Panc1 (cell line): Measurements from ENCODE around the gene THSD7A. TPM values are rescaled to one million over a fixed set of nuclear protein-coding genes. Genes with fewer than 3 reads are reported as not detected.

Experiments
- ATAC-seq: fragments of 200-7000 bp; cut with Tn5 transposase; 2 replicates; pipeline ENCODE4 v1.9.1; 2020; ENCODE audit warnings: mild to moderate bottlenecking, moderate library complexity
- BruUV-seq: library from RNA; stranded (reverse); fragments of 400-500 nt; replicated peaks from 2 replicates; lab custom pipeline; 2021; lab: Mats Ljungman, UMichigan
- CTCF ChIA-PET: fragments of 300-600 bp; sonication (Branson Sonifier 250); formaldehyde crosslinking; loops from one replicate; lab custom pipeline; 2022; ENCODE audit warnings: antibody characterized with exemption; lab: Charles Lee
- POLR2A ChIA-PET: fragments of 300-600 bp; sonication (Branson Sonifier 250); formaldehyde crosslinking; loops from one replicate; lab custom pipeline; 2022; ENCODE audit warnings: antibody characterized with exemption; lab: Charles Lee
- DNase-seq: peaks from one replicate; pipeline ENCODE4 v3.0.0-alpha.2; 2010; ENCODE audit warnings: low read depth, low spot score
- H3K27ac ChIP-seq: 2 replicates; pipeline ENCODE4 v1.5.1; 2011; ENCODE audit warnings: mild to moderate bottlenecking, low read length, inconsistent platforms
- H3K27me3 ChIP-seq: fragments of 200-500 bp; sonication (Bioruptor generic); 2 replicates; pipeline ENCODE4 v1.6.0; 2014; ENCODE audit warnings: low read length, inconsistent platforms; ENCODE audit not compliant: control insufficient read depth, insufficient read depth
- H3K36me3 ChIP-seq: fragments of 200-500 bp; sonication (Bioruptor generic); 2 replicates; pipeline ENCODE4 v1.5.1; 2014; ENCODE audit warnings: inconsistent platforms, mild to moderate bottlenecking, low read length, moderate library complexity; ENCODE audit not compliant: control insufficient read depth, insufficient read depth
- H3K4me1 ChIP-seq: 2 replicates; pipeline ENCODE4 v1.5.1; 2011; ENCODE audit warnings: inconsistent platforms, mild to moderate bottlenecking, low read length, moderate library complexity; ENCODE audit not compliant: control insufficient read depth, insufficient read depth
- H3K4me3 ChIP-seq, 2 experiments: 2 replicates each; pipeline ENCODE4 v1.5.1; 2011 to 2012; ENCODE audit warnings: low read depth in 2 of 2, low read length in 2 of 2, mild to moderate bottlenecking in 2 of 2, inconsistent platforms in 1 of 2, moderate library complexity in 1 of 2
- H3K9me3 ChIP-seq: fragments of 200-500 bp; sonication (Bioruptor generic); 2 replicates; pipeline ENCODE4 v1.5.1; 2014; ENCODE audit warnings: low read depth, mild to moderate bottlenecking, inconsistent platforms, low read length, moderate library complexity; ENCODE audit not compliant: control insufficient read depth, insufficient read depth
- POLR2AphosphoS5 ChIP-seq: IDR thresholded peaks from 2 replicates; pipeline ENCODE4 v1.6.1; 2012; ENCODE audit warnings: mild to moderate bottlenecking, low read depth, low read length, moderate library complexity
- SIN3A ChIP-seq: IDR thresholded peaks from 2 replicates; pipeline ENCODE4 v1.6.1; 2012; ENCODE audit warnings: low read depth, mild to moderate bottlenecking, low read length, moderate library complexity, borderline replicate concordance; ENCODE audit not compliant: insufficient read depth
- TCF7L2 ChIP-seq: IDR thresholded peaks from 2 replicates; pipeline ENCODE4 v1.6.1; 2011; ENCODE audit warnings: mild to moderate bottlenecking, low read depth, low read length, inconsistent platforms
- in situ Hi-C: cut with HindIII; loops from 2 replicates; pipeline ENCODE4 v1.10.0; 2016; ENCODE audit warnings: low sequenced_read_pairs, low pct_unique_long_range_greater_than_20kb
- intact Hi-C: fragments of 100-400 bp; cut with micrococcal nuclease; formaldehyde crosslinking; loops from one replicate; pipeline ENCODE4 v1.10.0; 2022; ENCODE audit not compliant: unreplicated experiment
- total RNA-seq: library from RNA; stranded (reverse); gene quantifications from one replicate; pipeline ENCODE4 v1.2.1, GENCODE V29; 2021; ENCODE audit not compliant: unreplicated experiment
- TF ChIP-seq, protein P1 (sequence below): fragments of 450-650 bp; IDR thresholded peaks from 2 replicates; pipeline ENCODE4 v1.5.1; 2017; ENCODE audit warnings: mild to moderate bottlenecking
- TF ChIP-seq, protein P2 (sequence below), 2 experiments: IDR thresholded peaks; 2 replicates each; pipeline ENCODE4 v1.6.1; 2011 to 2012; ENCODE audit warnings: low read depth in 2 of 2, control low read depth in 1 of 2, low read length in 1 of 2, mild to moderate bottlenecking in 1 of 2, moderate library complexity in 1 of 2; ENCODE audit not compliant: insufficient read depth in 1 of 2

Gene THSD7A
- total RNA-seq, 1 experiment from 2014 or later: 38.6 TPM

DNA sequence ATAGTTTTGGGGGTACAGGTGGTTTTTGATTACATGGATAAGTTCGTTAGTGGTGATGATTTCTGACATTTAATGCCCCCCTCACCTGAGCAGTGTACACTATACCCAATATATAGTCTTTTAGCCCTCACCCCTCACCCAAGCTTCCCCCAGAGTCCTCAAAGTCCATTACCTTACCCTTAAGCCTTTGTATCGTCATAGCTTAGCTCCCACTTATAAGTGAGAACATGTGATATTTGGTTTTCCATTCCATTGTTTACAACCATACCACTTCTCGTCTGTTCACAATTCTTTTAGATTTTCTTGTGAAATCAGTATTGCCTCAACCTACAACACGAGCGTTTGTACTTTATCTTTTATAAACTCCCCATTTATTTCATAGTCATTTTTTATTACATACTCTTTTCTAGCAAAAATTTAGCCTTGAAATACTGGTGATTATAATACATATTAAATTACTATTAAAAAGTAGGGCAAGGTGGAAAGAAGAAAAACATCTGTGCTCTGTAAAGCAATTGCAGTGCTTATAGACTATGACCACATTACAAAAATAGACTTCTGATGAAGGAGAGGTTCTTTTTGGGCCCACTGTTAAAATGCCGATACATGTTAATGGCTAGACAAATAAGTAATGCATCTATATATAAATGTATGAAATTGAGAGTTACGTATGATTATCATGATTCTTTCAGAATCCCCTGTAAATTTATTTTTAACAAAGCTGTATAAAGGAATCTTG, 164.8 kb downstream of the THSD7A start:
- no peak for TF ChIP-seq SIN3A
- no peak for TF ChIP-seq TCF7L2
- TF ChIP-seq, protein P1, sequence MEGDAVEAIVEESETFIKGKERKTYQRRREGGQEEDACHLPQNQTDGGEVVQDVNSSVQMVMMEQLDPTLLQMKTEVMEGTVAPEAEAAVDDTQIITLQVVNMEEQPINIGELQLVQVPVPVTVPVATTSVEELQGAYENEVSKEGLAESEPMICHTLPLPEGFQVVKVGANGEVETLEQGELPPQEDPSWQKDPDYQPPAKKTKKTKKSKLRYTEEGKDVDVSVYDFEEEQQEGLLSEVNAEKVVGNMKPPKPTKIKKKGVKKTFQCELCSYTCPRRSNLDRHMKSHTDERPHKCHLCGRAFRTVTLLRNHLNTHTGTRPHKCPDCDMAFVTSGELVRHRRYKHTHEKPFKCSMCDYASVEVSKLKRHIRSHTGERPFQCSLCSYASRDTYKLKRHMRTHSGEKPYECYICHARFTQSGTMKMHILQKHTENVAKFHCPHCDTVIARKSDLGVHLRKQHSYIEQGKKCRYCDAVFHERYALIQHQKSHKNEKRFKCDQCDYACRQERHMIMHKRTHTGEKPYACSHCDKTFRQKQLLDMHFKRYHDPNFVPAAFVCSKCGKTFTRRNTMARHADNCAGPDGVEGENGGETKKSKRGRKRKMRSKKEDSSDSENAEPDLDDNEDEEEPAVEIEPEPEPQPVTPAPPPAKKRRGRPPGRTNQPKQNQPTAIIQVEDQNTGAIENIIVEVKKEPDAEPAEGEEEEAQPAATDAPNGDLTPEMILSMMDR: no peak
- TF ChIP-seq, protein P2, sequence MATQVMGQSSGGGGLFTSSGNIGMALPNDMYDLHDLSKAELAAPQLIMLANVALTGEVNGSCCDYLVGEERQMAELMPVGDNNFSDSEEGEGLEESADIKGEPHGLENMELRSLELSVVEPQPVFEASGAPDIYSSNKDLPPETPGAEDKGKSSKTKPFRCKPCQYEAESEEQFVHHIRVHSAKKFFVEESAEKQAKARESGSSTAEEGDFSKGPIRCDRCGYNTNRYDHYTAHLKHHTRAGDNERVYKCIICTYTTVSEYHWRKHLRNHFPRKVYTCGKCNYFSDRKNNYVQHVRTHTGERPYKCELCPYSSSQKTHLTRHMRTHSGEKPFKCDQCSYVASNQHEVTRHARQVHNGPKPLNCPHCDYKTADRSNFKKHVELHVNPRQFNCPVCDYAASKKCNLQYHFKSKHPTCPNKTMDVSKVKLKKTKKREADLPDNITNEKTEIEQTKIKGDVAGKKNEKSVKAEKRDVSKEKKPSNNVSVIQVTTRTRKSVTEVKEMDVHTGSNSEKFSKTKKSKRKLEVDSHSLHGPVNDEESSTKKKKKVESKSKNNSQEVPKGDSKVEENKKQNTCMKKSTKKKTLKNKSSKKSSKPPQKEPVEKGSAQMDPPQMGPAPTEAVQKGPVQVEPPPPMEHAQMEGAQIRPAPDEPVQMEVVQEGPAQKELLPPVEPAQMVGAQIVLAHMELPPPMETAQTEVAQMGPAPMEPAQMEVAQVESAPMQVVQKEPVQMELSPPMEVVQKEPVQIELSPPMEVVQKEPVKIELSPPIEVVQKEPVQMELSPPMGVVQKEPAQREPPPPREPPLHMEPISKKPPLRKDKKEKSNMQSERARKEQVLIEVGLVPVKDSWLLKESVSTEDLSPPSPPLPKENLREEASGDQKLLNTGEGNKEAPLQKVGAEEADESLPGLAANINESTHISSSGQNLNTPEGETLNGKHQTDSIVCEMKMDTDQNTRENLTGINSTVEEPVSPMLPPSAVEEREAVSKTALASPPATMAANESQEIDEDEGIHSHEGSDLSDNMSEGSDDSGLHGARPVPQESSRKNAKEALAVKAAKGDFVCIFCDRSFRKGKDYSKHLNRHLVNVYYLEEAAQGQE (IDR thresholded peaks at IDR 0.05; ENCODE audit: insufficient read depth in 1 of 2, low read depth in 2 of 2, low read length in 1 of 2): no peak
- TF ChIP-seq POLR2AphosphoS5: no peak
- DNase-seq (no peak), ATAC-seq (no peak)
- CTCF ChIA-PET: no interaction called here
- BruUV-seq: no TSS peak
- Histone ChIP-seq H3K4me1 (peaks cover 2% of the 10 kb centered on the region; the same call in 1 of the 2 replicates), H3K4me3 (no peak overlapping the region), H3K27me3 (no peaks in the 10 kb centered on the region), H3K27ac (no peak overlapping the region), H3K9me3 (no peaks in the 10 kb centered on the region), H3K36me3 (no peaks in the 10 kb centered on the region)
- in situ Hi-C loops: no loop called here
- intact Hi-C loops: no loop called here
- POLR2A ChIA-PET: no interaction called here

DNA sequence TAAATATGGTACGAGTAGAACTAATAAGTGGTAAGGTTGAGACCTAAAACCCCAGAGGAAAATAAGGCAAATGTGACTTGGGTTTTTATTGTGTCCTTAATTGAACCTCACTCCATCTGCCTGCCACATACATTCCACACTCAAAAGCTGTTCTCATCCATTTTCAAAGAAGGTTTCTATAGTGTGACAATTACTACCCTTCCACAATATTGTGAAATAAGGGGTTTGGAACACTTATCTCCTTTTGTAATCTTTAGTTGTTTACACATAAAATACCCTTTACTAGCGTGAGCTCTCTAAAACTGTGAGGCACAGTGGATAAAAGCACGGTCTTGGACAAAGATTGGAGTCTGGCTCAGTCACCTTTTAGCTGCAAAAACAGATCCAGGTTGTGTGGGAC, 166.6 kb downstream of the THSD7A start:
- H3K27ac ChIP-seq: peak overlapping the region; percentile 37; the same call in 1 of the 2 replicates
- no peak for DNase-seq
- ChIA-PET CTCF (no interaction called here), POLR2A (no interaction called here)
- in situ Hi-C loops (no loop called here), intact Hi-C loops (no loop called here)
- H3K4me1 ChIP-seq: peaks cover 2% of the 10 kb centered on the region; the same call in 1 of the 2 replicates
- H3K36me3 ChIP-seq: no peaks in the 10 kb centered on the region
- no peak for ATAC-seq
- H3K9me3 ChIP-seq: no peaks in the 10 kb centered on the region
- BruUV-seq: no TSS peak
- H3K27me3 ChIP-seq: no peaks in the 10 kb centered on the region
- H3K4me3 ChIP-seq: no peak overlapping the region
- TF ChIP-seq TCF7L2 (no peak), SIN3A (no peak), POLR2AphosphoS5 (no peak)
- TF ChIP-seq, protein P1: no peak
- TF ChIP-seq, protein P2 (IDR thresholded peaks at IDR 0.05; ENCODE audit: insufficient read depth in 1 of 2, low read depth in 2 of 2, low read length in 1 of 2): no peak
